HG03354 (cell line): ENCODE measurements around the gene KCTD19.

Source experiments
- ATAC-seq: cut with Tn5 transposase; IDR thresholded peaks from one replicate; pipeline ENCODE4 v1.9.1; 2021; ENCODE audit warnings: mild to moderate bottlenecking; ENCODE audit not compliant: unreplicated experiment, poor library complexity, severe bottlenecking

KCTD19 gene

DNA sequence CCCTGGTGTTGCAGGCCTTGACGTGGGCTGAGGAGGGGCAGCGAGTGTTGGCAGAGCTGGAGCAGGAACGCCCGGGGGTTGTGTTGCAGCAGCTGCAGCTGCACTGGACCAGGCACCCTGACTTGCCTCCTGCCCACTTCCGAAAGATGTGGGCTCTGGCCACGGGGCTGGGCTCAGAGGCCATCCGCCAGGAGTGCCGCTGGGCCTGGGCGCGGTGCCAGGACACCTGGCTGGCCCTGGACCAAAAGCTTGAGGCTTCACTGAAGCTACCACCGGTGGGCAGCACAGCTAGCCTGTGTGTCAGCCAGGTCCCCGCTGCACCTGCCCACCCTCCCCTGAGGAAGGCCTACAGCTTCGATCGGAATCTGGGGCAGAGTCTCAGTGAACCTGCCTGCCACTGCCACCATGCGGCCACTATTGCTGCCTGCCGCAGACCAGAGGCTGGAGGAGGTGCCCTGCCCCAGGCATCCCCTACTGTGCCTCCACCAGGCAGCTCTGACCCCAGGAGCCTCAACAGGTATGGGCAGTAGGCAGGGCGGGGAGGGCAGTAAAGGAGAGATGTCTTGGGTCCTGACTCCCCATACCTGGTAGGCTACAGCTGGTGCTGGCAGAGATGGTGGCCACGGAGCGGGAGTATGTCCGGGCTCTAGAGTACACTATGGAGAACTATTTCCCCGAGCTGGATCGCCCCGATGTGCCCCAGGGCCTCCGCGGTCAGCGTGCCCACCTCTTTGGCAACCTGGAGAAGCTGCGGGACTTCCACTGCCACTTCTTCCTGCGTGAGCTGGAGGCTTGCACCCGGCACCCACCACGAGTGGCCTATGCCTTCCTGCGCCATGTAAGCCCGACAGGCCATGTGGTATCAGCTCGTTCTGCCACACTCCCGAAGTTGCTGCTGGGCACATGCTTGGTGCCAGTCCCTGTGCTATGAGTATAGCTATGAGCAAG is 41.6 kb downstream of the KCTD19 start:
- no peak for ATAC-seq

DNA sequence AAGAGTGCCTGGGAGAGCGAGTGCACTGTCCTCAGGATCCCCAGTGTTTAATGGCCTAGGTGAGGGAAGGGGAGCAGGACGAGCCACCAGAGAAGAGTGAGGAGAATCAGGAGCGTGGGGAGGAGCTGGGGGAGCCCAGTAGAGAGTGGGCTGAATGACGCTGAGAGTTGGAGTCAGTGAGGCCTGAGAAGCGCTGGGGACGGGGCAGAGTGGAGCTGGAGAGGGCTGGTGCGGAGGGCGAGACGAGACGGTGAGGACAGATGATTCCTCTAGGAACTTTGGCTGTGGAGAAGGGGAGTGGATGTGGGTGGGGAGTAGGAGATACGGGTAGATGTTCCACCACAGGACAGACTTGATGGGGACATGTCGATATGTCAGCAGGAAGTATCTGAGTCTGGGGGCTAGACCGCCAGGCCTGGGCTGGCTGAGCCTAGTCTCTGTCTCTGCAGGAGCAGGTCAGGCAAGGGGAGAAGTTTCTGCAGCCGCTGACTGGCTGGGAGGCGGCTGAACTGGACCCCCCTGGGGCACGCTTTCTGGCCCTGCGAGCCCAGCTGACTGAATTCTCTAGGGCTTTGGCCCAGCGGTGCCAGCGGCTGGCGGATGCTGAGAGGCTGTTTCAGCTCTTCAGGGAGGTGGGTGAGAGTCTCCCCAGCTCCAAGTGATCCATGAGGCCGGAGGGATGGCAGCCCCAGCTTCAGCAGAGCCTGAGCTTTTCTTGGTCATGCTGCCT is 42.5 kb downstream of the KCTD19 start:
- no peak for ATAC-seq

DNA sequence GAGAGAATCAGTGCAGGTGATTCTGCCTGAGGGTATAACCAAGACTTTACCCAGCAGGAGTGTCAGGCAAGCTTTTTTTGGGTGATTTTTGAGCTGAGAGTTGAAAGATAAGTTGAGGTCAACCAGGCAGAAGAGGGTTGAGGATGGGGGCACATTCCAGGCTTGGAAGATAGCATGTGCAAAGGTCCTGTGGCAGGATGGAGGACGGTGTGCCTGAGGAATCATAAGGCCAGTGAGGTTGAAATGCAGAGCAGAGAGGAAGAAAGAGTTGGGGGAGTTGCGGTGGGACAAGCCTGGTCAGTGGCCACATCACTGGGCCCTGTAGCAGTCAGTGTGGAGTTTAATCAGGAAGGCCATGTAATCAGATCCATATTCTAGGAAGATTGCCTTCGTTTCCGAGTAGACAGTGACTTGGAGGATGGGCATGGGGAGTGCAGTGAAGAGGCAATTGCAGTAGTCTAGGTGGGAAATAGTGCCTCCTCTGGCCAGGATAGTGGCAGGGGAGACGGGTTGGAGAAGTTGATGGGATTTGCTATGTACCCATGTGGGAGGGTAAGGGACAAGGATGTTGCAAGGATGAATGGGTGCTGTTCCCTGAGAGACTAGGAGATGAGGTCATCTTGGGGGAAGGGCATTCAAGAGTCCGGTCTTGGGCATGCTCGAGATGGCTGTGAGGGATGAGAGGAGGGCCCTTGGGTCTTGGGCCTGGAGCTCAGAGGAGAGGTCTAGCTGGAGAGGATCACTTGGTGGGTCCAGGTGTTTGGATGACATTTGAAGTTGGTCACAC is 43.3 kb downstream of the KCTD19 start:
- ATAC-seq, result no peak

DNA sequence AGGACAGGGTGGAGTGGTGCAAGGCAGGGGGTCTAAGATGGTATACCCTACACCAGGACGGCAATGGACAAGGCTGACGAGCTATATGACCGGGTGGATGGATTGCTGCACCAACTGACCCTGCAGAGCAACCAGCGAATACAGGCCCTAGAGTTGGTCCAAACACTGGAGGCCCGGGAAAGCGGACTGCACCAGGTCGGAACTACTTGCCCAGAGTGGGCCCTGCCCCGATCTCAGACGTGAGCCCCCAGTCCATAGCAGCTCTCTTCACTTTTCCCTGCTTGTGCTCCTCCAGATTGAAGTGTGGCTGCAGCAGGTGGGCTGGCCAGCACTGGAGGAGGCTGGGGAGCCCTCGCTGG is 44.1 kb downstream of the KCTD19 start:
- no peak for ATAC-seq

DNA sequence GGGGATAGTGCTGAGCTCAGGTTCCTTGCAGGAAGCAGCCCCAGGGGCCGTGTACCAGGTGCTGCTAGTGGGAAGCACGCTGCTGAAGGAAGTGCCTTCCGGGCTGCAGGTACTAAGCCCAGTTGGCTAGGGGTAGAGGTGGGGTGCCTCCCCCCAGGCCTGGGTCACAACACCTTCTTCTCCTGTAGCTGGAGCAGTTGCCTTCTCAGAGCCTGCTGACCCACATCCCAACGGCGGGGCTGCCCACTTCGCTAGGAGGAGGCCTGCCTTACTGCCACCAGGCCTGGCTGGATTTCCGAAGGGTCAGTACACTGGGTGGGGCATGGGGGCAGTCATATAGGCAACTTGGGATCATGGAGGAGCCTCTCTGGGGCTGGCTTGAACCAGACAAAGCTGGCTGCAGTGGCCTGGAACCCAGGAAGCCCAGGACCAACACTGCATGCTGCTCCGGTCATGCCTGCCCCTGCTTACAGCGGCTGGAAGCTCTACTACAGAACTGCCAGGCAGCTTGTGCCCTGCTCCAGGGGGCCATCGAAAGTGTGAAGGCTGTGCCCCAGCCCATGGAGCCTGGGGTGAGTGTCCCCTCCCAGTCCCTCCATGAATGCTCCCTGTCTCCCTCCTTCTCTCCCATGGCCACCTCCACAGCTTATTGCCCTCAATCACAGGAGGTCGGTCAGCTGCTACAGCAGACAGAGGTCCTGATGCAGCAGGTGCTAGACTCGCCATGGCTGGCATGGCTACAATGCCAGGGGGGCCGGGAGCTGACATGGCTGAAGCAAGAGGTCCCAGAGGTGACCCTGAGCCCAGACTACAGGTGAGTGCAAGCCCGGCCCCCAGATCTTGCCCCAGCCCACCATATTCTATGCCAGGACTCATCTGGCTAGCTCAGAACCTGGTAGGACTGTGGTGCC is 44.8 kb downstream of the KCTD19 start:
- no peak for ATAC-seq

DNA sequence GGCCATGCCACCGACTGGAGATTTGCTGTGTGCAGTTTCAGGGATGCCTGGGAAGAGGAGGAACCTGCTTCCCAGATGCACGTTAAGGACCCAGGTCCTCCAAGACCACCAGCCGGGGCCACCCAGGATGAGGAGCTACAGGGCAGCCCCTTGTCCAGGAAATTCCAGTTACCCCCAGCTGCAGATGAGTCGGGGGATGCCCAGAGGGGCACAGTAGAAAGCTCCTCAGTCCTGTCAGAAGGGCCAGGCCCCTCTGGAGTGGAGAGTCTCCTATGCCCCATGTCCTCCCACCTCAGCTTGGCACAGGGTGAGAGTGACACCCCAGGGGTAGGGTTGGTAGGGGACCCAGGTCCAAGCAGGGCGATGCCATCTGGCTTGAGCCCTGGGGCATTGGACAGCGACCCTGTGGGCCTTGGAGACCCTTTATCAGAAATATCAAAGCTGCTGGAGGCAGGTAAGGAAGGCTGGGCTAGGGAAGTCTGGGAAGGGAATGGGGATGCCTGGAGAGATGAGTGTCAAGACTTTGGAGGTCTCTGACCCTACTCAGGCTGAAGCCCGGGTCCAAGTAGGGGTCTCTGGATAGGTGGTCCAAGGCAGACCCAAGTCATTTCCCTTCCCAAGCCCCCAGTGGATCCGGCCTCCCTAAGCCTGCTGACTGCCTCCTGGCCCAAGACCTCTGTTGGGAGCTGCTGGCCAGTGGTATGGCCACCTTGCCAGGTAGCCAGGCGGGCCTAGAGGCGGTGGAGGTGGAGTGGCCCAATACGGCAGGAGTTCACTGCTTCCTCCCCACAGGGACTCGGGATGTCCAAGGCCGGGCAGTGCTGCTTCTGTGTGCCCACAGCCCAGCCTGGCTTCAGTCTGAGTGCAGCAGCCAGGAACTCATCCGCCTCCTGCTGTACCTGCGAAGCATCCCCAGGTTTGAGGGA is 46.2 kb downstream of the KCTD19 start:
- ATAC-seq, result no peak

DNA sequence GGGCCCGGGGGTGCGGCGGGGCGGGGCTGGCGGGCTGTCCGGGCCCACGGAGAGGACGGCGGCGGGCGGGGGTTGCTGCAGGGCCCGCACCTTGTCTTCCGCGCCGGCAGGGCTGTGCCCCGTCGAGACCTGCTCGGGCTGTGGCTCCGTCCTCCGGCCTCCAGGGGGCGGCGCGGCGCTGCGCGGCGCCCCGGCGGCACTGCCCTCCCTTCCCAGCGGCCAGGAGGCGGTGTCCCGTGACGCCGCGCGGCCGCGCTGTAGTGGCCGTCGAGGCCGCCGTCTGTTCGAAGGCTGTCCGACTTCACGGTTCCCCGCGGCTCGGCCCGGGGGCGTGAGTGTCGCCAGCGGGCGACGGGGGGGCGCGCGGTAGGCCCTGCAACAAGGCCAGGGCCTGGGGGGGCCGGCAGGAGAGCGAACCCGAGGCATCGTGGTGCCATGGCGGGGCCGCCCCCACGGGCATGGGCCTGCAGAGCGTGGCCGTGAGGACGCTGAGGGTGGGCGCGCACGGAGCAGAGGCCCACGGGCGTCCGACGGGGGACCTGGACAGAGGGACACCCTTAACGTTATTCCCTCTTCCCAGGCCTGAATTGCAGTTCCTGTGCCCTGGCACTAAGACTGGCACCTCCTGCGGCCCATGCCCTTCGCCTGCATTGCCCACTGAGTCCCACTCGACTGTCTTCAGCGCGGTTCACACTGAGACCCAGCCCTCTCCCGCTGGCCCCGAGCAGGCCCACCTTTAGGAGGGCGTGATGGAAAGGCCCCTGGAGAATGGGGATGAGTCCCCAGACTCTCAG is 47.0 kb downstream of the KCTD19 start, which contains the start of gene PLEKHG4:
PLEKHG4 (plus strand) TSS at position 237 of the 794 bp plus-strand sequence; CDS start at position 750, 513 bp downstream.
- ATAC-seq, result peak; percentile 83

DNA sequence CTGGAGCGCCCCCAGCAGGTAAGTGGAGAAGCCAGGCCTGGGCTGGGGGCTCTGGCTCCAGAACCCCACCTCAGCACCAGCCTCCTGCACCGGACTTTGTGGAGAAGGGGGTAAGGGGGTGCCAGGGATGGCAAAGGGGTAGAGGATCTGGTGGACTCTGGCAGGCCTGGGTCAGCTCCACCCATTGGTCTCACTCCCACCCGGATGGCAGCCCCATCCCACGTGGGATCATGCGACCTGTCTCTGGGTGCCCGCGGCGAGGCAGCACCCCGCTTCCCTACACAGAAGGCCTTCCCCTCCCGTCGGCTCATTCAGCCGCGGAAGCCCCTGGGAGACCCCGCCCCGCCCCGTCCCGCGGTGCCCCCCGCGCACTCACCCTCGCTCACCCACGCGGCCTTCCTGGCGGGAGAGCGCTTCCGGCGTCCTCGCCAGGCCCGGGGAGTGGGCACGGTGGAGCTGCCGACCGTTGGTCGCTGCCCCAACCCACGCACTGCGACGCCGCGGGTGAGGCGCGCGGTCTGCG is 47.7 kb downstream of the KCTD19 start:
- peak; percentile 48 for ATAC-seq

DNA sequence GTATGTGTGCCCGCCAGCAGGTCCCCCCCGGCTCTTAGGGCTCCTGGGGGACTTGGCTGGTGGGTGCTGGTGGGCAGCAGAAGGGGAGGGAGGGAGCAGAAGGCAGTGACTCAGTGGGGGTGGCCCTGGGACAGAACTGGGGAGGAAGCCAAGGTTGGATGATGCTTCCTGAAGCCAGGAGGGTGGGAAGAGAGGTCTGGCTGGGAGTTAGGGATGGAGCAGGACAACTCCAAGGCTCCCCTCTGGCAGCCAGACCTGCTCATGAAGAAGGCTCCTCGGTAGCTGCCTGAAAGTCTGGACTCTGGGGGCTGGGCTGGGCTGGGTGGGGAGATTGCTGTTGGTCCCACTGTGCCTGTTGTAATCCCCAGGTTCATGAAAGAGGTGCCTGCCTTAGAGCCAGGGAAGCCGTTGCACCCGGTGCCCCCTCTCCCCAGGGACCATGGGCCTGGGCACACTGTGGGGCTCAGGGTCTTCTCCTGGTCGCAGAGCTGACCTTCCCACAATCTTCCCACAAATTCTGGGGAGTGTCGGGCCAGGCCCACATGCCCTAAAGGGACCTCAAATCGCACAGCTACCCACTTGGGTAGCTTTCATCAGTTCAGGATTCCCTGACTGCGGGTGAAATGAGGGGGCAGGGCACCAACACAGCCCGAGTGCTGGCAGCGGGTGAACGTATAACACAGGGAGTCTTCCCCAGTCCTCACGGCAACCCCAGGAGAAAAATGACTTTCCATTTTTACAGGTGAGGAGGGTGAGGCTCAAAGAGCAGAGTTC is 48.4 kb downstream of the KCTD19 start:
- no peak for ATAC-seq

DNA sequence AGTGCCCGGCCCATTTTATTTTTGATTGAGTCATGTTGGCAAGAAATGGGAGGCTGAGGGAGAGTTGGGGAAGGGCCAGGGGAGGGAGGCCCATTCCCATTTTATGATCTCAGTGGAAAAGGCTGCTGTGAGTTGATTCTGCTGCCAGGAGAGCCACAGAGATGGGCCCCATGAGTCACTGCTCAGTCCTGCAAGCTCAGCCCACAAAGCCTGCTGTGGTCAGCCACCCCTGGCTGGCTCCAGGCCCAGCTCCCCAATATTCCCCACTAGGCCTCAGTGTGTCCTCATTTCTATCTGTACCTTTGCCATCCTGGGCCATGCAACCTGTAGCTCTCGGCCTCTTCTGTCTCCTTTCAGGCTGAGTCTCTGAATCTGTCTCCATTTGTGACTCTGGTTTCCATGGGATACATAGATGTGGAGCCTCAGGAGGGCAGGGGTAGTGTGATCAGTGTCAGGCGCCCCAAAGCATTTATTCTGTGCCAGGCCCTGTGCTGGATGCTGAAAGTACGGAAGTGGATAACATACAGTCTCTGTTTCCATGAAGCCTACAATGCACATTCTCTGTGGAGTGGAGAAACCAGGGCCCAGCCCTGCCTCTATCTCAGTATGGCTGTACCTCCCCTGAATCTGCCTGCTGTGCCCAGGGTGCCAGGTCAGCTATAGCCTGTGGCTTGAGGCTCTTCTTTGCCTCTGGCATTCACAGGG is 49.1 kb downstream of the KCTD19 start:
- ATAC-seq, result no peak

DNA sequence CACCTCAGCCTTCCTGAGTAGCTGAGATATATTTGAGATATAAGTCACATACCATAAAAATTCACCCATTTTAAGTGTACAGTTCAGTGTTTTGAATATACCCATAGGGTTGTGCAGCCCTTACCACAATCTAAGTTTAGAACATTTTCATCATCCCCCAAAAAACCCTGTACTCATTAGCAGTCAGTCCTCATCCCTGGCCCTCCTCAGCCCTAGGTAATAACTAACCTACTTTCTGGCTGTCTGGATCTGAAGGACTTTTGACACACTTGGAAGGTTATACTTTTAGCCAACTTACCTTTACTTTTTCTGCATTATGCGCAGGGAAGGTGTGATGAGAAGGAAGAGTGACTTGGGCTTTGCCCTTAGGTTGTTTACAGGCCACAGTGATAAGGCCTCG is 51.2 kb downstream of the KCTD19 start:
- ATAC-seq, result no peak

DNA sequence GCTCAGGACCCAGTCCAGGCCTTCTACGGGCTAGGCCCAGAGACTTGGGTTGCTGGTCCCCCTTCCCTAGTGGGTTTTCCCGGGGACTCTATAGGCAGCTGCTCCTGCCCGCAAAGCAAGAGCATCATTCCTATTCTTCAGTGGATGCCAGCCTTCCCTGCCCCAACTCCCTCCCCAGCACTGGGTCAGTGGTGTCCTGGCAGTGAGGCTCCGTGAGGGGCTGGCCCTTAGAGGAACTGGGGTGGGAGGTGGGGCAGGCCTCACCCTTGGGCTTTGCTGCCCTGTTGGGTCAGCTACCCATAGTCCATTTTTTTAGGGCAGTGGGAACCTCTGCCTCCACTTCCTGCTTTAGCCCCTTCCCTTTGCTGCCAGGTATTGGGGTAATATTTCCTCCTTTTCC is 55.1 kb downstream of the KCTD19 start:
- no peak for ATAC-seq

DNA sequence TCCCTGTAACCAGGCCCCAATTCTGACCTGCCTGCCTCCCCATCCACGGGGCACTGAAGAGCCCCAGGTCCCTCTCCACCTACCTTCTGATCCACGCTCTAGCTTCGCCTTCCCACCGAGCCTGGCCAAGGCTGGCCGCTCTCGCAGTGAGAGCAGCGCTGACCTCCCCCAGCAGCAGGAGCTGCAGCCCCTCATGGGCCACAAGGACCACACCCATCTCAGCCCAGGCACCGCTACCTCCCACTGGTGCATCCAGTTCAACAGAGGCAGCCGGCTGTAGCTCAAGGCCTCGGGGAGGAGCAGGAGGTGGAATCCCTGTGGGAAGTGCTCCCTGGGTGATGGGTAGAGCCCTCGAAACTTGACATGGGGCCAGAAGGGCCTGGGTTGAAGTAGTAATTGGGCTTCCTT is 55.6 kb downstream of the KCTD19 start:
- no peak for ATAC-seq

DNA sequence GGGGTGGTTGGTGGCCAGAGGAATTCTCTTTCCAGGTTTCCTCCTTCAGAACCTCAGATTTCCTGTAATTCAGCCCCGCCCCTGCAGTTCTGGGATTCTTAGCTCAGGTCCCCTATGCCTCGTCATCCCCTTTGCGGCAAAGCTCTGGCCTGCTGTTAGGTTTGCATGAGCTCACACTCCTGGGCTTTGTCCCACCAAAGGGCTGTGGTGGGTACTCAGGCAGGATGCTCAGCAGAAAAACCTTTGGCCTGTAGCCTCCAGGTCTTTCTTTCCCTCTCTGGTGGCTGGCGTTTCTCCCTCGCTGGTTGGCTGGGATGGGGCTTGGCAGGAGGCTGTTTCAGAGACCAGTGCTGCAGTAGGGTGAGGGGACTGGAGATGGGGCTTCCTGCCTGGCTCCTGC is 56.8 kb downstream of the KCTD19 start:
- ATAC-seq, result no peak

DNA sequence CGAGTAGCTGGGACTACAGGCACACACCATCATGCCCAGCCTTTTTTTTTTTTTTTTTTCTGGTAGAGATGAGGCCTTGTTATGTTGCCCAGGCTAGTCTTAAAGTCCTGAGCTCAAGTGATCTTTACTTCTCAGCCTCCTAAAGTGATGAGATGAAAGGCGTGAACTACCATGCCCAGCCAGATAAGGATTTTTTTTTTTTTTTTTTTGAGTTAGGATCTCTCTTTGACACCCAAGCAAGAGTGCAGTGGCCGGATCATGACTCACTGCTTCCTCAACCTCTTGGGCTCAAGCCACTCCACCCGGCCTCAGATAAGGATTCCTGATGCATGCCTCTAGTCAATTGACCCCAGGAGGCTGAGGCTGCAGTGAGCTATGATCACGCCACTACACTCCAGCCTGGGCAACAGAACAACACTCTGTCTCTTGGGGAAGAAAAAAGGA is 58.4 kb downstream of the KCTD19 start:
- no peak for ATAC-seq

DNA sequence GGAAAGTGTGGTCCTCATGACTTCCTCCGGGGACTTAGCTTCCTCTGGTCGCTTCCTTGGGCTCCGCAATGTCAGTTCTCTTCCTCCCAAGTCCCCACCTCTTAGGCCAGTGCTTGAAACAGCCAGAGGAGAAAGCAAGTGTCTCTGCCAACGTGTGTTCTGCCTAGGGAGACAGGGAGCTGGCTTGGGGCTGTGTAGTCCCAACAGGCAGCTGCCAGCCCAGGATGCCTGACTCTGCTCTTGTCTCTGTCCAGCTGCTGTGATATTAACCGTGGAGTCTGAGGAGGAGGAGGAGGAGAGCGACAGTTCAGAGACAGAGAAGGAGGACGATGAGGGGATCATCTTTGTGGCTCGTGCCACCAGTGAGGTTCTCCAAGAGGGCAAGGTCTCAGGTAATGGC is 60.7 kb downstream of the KCTD19 start:
- ATAC-seq, result no peak
